Heart left ventricle (tissue), 13 donors: ENCODE measurements around the gene STK38L.

Source experiments
- POLR2A ChIP-seq, 2 donors: fragments of 450-650 bp; IDR thresholded peaks; one replicate each; pipeline ENCODE4 v1.6.1; 2017; ENCODE audit warnings: antibody characterized with exemption in 2 of 2, mild to moderate bottlenecking in 2 of 2, moderate library complexity in 2 of 2
- TF ChIP-seq, protein P1 (sequence below), 12 donors: fragments of 200-600 bp; sonication (generic) in 4 of 12; IDR thresholded peaks; one replicate each; pipeline versions ENCODE4 v1.5.0 to v1.8.0; 2018 to 2022; ENCODE audit warnings: antibody characterized with exemption in 12 of 12, mild to moderate bottlenecking in 5 of 12
- donor health status: ischemic (EF 13 %, LVEDD 7.1; RV severe dilation, severe dysfunction).
- donor health status: DM: no; HTN: yes; CAD: no.
- donor health status: DM: no; HTN: no; CAD: no.
- donor health status: ischemic (EF 25% LVEDD 6.9; RV normal size, moderate dysfunction).
- donor health status: ischemic (EF 25% LVEDD 5.7; RV mildly dilated, moderate dysfunction).
- donor health status: ischemic (EF 35%, LVEDD 5.7; RV mildly dilated, moderate dysfunction).
- donor health status: nonischemic (EF 11% LVEDD 7.7; RV severe dilation, severe dysfunction).
- donor health status: DM: yes; HTN: yes; CAD: no.
- donor health status: PGD.
- donor health status: ischemic (EF 29% LVEDD 5.4; RV normal size, mild dysfunction).
- donor health status: nonischemic (EF 23%, LVEDD 6.1; RV moderate dilation, normal function).

DNA sequence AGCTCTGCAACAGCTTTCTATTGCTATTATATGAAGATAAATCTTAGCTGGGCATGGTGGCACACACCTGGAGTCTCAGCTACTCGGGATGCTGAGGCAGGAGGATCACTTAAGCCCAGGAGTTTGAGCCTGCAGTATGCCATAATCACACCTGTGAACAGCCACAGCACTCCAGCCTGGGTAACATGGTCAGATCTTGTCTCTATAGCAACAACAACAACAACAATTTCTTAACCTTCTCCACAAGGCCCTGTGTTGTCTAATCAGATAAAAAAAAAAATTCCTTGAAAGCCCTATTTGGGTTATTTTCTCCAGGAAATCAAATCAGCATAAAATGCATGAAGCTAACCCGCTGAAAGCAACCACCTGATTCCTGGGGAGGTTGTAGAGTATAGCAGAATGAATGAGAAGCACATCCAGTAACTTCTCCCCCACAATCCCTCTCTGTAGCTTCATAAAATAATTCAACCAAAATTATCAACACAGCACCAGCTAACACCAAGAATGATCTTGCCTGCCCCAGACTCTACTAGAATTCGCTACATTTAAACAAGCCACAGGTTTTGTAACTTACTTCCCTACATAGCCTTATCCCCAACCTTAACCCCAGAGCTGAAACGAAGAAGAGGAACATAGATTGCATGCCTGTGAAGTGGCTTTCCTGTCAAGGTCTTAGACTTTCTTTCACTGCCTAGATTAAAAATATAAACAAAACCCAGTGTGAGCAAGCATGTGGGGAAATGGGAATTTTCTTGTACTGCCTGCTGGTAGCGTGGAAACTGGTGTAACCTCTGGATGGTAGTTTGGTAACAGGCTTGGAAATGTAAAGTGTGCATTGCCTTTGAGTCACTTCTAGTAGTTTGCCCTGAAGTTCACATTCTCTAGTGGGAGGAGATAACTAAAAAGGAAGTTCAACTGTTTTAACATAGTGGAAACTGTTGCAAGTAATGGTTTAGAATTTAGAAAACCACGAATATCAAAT, 6.0 kb upstream of the STK38L start:
- TF ChIP-seq, protein P1, sequence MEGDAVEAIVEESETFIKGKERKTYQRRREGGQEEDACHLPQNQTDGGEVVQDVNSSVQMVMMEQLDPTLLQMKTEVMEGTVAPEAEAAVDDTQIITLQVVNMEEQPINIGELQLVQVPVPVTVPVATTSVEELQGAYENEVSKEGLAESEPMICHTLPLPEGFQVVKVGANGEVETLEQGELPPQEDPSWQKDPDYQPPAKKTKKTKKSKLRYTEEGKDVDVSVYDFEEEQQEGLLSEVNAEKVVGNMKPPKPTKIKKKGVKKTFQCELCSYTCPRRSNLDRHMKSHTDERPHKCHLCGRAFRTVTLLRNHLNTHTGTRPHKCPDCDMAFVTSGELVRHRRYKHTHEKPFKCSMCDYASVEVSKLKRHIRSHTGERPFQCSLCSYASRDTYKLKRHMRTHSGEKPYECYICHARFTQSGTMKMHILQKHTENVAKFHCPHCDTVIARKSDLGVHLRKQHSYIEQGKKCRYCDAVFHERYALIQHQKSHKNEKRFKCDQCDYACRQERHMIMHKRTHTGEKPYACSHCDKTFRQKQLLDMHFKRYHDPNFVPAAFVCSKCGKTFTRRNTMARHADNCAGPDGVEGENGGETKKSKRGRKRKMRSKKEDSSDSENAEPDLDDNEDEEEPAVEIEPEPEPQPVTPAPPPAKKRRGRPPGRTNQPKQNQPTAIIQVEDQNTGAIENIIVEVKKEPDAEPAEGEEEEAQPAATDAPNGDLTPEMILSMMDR (IDR thresholded peaks at IDR 0.05) = no peak
- no peak for TF ChIP-seq POLR2A (IDR thresholded peaks at IDR 0.05)
